Bronchial epithelial cell (primary cell): Measurements from ENCODE around the gene RUBCNL. TPM values are rescaled to one million over a fixed set of nuclear protein-coding genes. Genes with fewer than 3 reads are reported as not detected.

Source experiments
- DNase-seq: peaks from one replicate; pipeline ENCODE4 v3.0.0-alpha.2; 2010; ENCODE audit warnings: low read depth
- FAIRE-seq: peaks from 2 replicates; lab custom pipeline; 2011; peaks lifted over from hg19 to GRCh38; lab: Jason Lieb, UNC
- H3K27me3 ChIP-seq: 2 replicates; pipeline ENCODE4 v1.5.1; 2011; ENCODE audit warnings: low read length; ENCODE audit not compliant: control insufficient read depth, insufficient read depth
- H3K36me3 ChIP-seq: 2 replicates; pipeline ENCODE4 v1.5.1; 2011; ENCODE audit warnings: low read length; ENCODE audit not compliant: control insufficient read depth, insufficient read depth
- H3K4me3 ChIP-seq: 2 replicates; pipeline ENCODE4 v1.5.1; 2011; ENCODE audit warnings: mild to moderate bottlenecking, low read depth, low read length, control low read depth
- CTCF ChIP-seq: IDR thresholded peaks from 2 replicates; pipeline ENCODE4 v1.5.1; 2011; ENCODE audit warnings: mild to moderate bottlenecking, moderate library complexity, low read length, control low read depth, inconsistent platforms; ENCODE audit not compliant: insufficient read depth, severe bottlenecking
- total RNA-seq: library from RNA; depleted of rRNA; stranded (reverse); fragments of >200 nt; gene quantifications from 2 replicates; pipeline ENCODE4 v1.2.1, GENCODE V29; 2014

Gene RUBCNL
- total RNA-seq, 1 donor from 2014 or later, result not detected

GRCh38 chr13:46372071-46372470 is 15.0 kb downstream of the RUBCNL start:
- no peak for FAIRE-seq
- DNase-seq, result no peak
- TF ChIP-seq CTCF, result no peak
- H3K36me3 ChIP-seq, result no peaks in the 10 kb centered on the region
- H3K27me3 ChIP-seq, result no peaks in the 10 kb centered on the region
- no peak overlapping the region for H3K4me3 ChIP-seq

- H3K36me3 ChIP-seq, result no peaks in the 10 kb centered on the region
- H3K4me3 ChIP-seq, result no peak overlapping the region
- TF ChIP-seq CTCF, result no peak
- DNase-seq (peak; percentile 39), FAIRE-seq (peak; percentile 88)
- H3K27me3 ChIP-seq, result no peaks in the 10 kb centered on the region
Observed at GRCh38 chr13:46369506-46370277, 17.4 kb downstream of the RUBCNL start.

- no peak for FAIRE-seq
- Histone ChIP-seq H3K4me3 (no peak overlapping the region), H3K27me3 (no peaks in the 10 kb centered on the region), H3K36me3 (no peaks in the 10 kb centered on the region)
- peak; percentile 19 for DNase-seq
- TF ChIP-seq CTCF, result no peak
Observed at GRCh38 chr13:46367617-46368327, 19.3 kb downstream of the RUBCNL start.

- FAIRE-seq (no peak), DNase-seq (no peak)
- H3K27me3 ChIP-seq, result no peaks in the 10 kb centered on the region
- no peak for TF ChIP-seq CTCF
- no peaks in the 10 kb centered on the region for H3K36me3 ChIP-seq
- H3K4me3 ChIP-seq, result no peak overlapping the region
Observed at GRCh38 chr13:46361276-46361934, 25.6 kb downstream of the RUBCNL start.

- no peaks in the 10 kb centered on the region for H3K27me3 ChIP-seq
- no peak overlapping the region for H3K4me3 ChIP-seq
- no peak for TF ChIP-seq CTCF
- H3K36me3 ChIP-seq, result no peaks in the 10 kb centered on the region
- DNase-seq (no peak), FAIRE-seq (no peak)
Observed at GRCh38 chr13:46360604-46361003, 26.4 kb downstream of the RUBCNL start.
